Prostate gland (tissue), 2 donors: Measurements from ENCODE around the gene TBC1D13. TPM values are rescaled to one million over a fixed set of nuclear protein-coding genes. Genes with fewer than 3 reads are reported as not detected.
A peak's percentile ranks its signal among the peaks of the same experiment; 100 is the strongest.

Experiments used
- DNase-seq: peaks from one replicate; pipeline ENCODE4 v3.0.0-alpha.2; 2019; ENCODE audit warnings: low spot score
- H3K27ac ChIP-seq, 2 donors: fragments of 200-600 bp; sonication (generic); 2 replicates each; pipeline ENCODE4 v1.5.1; 2017 to 2019
- H3K27me3 ChIP-seq: fragments of 200-600 bp; sonication (generic); replicated peaks from 2 replicates; pipeline ENCODE4 v1.5.1; 2019; ENCODE audit not compliant: insufficient read depth
- H3K36me3 ChIP-seq, 2 donors: fragments of 200-600 bp; sonication (generic); 1 replicate in 1 of 2; 2 replicates in 1 of 2; pipeline versions ENCODE4 v1.5.1 to v1.8.1; 2017 to 2019
- H3K4me1 ChIP-seq: fragments of 200-600 bp; sonication (generic); replicated peaks from 2 replicates; pipeline ENCODE4 v1.5.1; 2019
- H3K4me3 ChIP-seq, 2 donors: fragments of 200-600 bp; sonication (generic); 2 replicates each; pipeline ENCODE4 v1.5.1; 2017 to 2019
- H3K9me3 ChIP-seq: fragments of 200-600 bp; sonication (generic); 2 replicates; pipeline ENCODE4 v1.5.1; 2017
- CTCF ChIP-seq, 4 experiments: fragments of 200-600 bp in 2 of 4; fragments of 450-650 bp in 2 of 4; sonication (generic) in 2 of 4; IDR thresholded peaks; 1 replicate in 3 of 4; 2 replicates in 1 of 4; pipeline ENCODE4 v1.5.1; 2016 to 2019; ENCODE audit warnings: antibody characterized with exemption in 4 of 4, mild to moderate bottlenecking in 2 of 4, moderate library complexity in 2 of 4
- POLR2A ChIP-seq: fragments of 450-650 bp; IDR thresholded peaks from one replicate; pipeline ENCODE4 v1.6.1; 2016; ENCODE audit warnings: antibody characterized with exemption, mild to moderate bottlenecking
- POLR2AphosphoS5 ChIP-seq: sonication (generic); formaldehyde crosslinking; IDR thresholded peaks from one replicate; pipeline ENCODE4 v1.6.1; 2017; ENCODE audit warnings: antibody characterized with exemption
- WGBS: methylation state at CpG from one replicate; pipeline ENCODE4 v1.1.5; 2018; 5-methylcytosine and 5-hydroxymethylcytosine counted together
- intact Hi-C: fragments of 100-400 bp; cut with DNase I; formaldehyde crosslinking; loops from one replicate; pipeline ENCODE4 v1.14.2; 2022
- total RNA-seq, 2 donors: library from RNA; depleted of rRNA; stranded (reverse); fragments of >200 nt; gene quantifications; one replicate each; pipeline ENCODE4 v1.1.0, GENCODE V29; 2016

Gene TBC1D13
- total RNA-seq, 2 donors from 2014 or later: 23.5 to 29.4 TPM

DNA sequence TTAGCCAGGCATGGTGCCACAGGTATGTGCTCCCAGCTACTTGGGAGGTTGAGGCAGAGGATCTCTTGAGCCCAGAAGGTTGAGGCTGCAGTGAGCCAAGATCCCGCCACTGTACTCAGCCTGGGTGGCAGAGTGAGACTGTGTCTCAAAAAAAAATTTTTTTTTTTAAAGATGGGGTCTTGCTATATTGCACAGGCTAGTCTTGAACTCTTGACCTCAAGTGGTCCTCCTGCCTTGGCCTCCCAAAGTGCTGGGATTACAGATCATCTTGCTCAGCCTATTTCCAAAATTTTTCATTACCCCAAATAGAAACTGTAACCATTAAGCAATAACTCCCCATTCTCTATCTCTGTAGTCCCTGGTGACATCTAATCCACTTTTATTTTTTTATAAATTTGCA, 4.4 kb upstream of the TBC1D13 start:
- Histone ChIP-seq H3K4me1 (no peaks in the 10 kb centered on the region), H3K36me3 (no peaks in the 10 kb centered on the region), H3K9me3 (no peaks in the 10 kb centered on the region), H3K27ac (no peak overlapping the region), H3K27me3 (no peaks in the 10 kb centered on the region), H3K4me3 (no peak overlapping the region)
- no peak for DNase-seq
- TF ChIP-seq POLR2A: no peak
- no peak for TF ChIP-seq CTCF (IDR thresholded peaks at IDR 0.05)
- TF ChIP-seq POLR2AphosphoS5: no peak
- WGBS: 89% methylated on average over 1 of the region's 1 CpG
- intact Hi-C loops: no loop called here

GRCh38 chr9:128785427-128785826, 1.6 kb upstream of the TBC1D13 start:
- H3K9me3 ChIP-seq: no peaks in the 10 kb centered on the region
- no peak overlapping the region for H3K4me3 ChIP-seq
- H3K4me1 ChIP-seq: peaks cover 7% of the 10 kb centered on the region
- no peaks in the 10 kb centered on the region for H3K36me3 ChIP-seq
- intact Hi-C loops: no loop called here
- no peaks in the 10 kb centered on the region for H3K27me3 ChIP-seq
- TF ChIP-seq POLR2A: no peak
- H3K27ac ChIP-seq: no peak overlapping the region
- no peak for DNase-seq
- 92% methylated on average over 6 of the region's 6 CpGs for WGBS

DNA sequence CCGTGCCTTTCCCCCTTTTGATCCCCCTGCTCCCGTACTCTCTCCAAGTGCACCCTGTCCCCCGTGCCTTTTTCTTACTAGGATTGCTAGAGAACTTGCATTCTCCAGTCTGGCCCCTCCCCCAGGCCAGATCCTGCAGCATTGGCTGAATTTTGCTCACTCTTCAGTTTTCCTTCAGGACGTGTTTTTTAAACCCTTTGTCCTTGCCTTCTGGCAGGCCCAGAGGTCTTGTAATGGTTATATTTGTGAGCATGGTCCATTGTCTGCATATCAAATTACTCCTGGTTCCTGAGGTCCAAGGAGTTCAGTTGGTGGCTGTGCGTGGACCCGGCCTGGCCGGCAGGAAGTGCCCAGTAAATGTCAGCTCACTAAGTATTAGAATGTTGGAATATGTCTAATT, 606 bp downstream of the TBC1D13 start:
- peaks cover 7% of the 10 kb centered on the region for H3K4me1 ChIP-seq
- no peaks in the 10 kb centered on the region for H3K27me3 ChIP-seq
- H3K27ac ChIP-seq: peak overlapping the region; percentile 89 to 92
- H3K36me3 ChIP-seq: peaks cover 4 to 13% of the 10 kb centered on the region in 2 donors
- intact Hi-C loops: loop anchor here (2.0 kb wide), 1 partner anchor 17 kb away; the partner anchor contains the start of gene ZER1
- under 1% methylated on average over 7 of the region's 7 CpGs for WGBS
- TF ChIP-seq CTCF (IDR thresholded peaks at IDR 0.05) (no peak), POLR2AphosphoS5 (no peak), POLR2A (no peak)
- H3K4me3 ChIP-seq: peak overlapping the region; percentile 95 to 96
- H3K9me3 ChIP-seq: no peaks in the 10 kb centered on the region
- DNase-seq: peak; percentile 17

- Histone ChIP-seq H3K4me3 (peak overlapping the region in 1 of 2 donors; percentile 96), H3K27me3 (no peaks in the 10 kb centered on the region), H3K4me1 (peaks cover 7% of the 10 kb centered on the region), H3K9me3 (no peaks in the 10 kb centered on the region), H3K36me3 (peaks cover 4 to 14% of the 10 kb centered on the region in 2 donors), H3K27ac (no peak overlapping the region)
- 87% methylated on average over 1 of the region's 1 CpG for WGBS
- DNase-seq: no peak
- no peak for TF ChIP-seq POLR2A
- TF ChIP-seq CTCF (IDR thresholded peaks at IDR 0.05): no peak
- TF ChIP-seq POLR2AphosphoS5: no peak
- intact Hi-C loops: no loop called here
Observed at GRCh38 chr9:128788445-128788844, 1.4 kb downstream of the TBC1D13 start.

DNA sequence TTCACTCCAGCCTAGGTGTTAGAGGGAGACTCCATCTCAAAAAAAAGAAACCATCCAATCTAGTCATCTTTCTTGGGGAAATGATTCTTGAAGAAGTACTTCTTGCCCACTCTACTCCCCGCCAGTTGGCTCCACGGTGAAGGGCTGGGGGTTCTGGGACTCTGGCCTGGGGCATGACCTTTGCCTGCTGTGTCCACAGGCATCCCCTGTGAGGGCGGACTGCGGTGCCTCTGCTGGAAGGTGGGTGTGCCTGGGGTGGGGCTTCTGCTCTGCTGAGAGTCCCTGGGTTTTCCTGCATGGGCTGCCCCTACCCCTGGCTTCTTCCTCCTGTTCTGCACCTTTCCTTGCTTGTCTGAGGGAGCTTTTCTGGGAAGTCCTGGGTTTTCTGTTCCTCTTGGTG, 3.5 kb downstream of the TBC1D13 start:
- H3K4me1 ChIP-seq: peaks cover 7% of the 10 kb centered on the region
- H3K9me3 ChIP-seq: no peaks in the 10 kb centered on the region
- H3K27me3 ChIP-seq: no peaks in the 10 kb centered on the region
- no peak overlapping the region for H3K4me3 ChIP-seq
- H3K27ac ChIP-seq: no peak overlapping the region
- H3K36me3 ChIP-seq: peaks cover 4 to 14% of the 10 kb centered on the region in 2 donors
- intact Hi-C loops: no loop called here
- DNase-seq: no peak
- WGBS: 96% methylated on average over 4 of the region's 4 CpGs
- TF ChIP-seq POLR2AphosphoS5 (no peak), POLR2A (no peak), CTCF (IDR thresholded peaks at IDR 0.05) (no peak)
